Activated T-helper 17 cell treated with anti-CD3 and anti-CD28 coated beads, Interleukin-2, amount 50 U/mL, for 72 hours (primary cell): ENCODE data around the gene SLC6A19. TPM values are rescaled to one million over a fixed set of nuclear protein-coding genes. Genes with fewer than 3 reads are reported as not detected.

ENCODE experiments used
- ATAC-seq: fragments of 150-1000 bp; cut with Tn5 transposase; replicated peaks from 2 replicates; pipeline ENCODE4 v1.10.0; 2021; ENCODE audit warnings: mild to moderate bottlenecking, moderate library complexity
- H3K27ac Mint-ChIP-seq: one replicate; pipeline ENCODE4 v1.8.0; 2022; ENCODE audit warnings: mixed read lengths
- H3K27me3 Mint-ChIP-seq: one replicate; pipeline ENCODE4 v1.8.0; 2022; ENCODE audit warnings: mixed read lengths
- H3K36me3 Mint-ChIP-seq: one replicate; pipeline ENCODE4 v1.8.0; 2022; ENCODE audit warnings: low read depth, mild to moderate bottlenecking, mixed read lengths
- H3K4me1 Mint-ChIP-seq: one replicate; pipeline ENCODE4 v1.8.0; 2022; ENCODE audit warnings: mixed read lengths
- H3K4me3 Mint-ChIP-seq: one replicate; pipeline ENCODE4 v1.8.0; 2022; ENCODE audit warnings: mild to moderate bottlenecking, mixed read lengths
- H3K9me3 Mint-ChIP-seq: one replicate; pipeline ENCODE4 v1.8.0; 2022; ENCODE audit warnings: mixed read lengths
- total RNA-seq, 2 donors: library from RNA; stranded (reverse); gene quantifications; one replicate each; pipeline ENCODE4 v1.2.3, GENCODE V29; 2022

SLC6A19 gene
- total RNA-seq, 2 donors from 2014 or later: not detected

DNA sequence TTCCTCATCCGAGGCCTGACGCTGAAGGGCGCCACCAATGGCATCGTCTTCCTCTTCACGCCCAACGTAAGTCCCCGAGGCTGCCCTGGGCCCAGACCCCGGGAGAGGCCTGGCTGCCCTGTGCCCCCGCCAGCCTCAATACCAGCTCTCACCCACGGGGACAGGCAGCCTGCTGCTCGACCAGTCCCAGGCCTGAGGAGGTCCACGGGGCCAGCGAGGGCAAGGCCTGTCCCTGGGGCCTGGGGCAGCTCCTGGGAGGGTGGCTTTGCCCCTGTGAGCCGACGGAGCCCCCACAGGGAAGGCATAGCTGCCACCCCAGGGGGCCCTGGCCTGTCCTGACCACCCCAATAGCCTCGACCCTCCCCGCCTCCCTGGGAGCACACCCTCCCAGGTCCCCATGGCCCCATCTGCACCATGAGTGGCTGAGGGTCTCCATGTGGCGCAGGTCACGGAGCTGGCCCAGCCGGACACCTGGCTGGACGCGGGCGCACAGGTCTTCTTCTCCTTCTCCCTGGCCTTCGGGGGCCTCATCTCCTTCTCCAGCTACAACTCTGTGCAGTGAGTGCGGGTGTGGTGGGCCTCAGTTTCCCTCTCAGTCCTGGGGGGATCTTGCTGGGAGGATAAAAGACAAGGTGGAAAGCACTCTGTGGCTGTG, 12.2 kb downstream of the SLC6A19 start:
- Mint-ChIP-seq H3K9me3 (no peaks in the 10 kb centered on the region), H3K27ac (no peak overlapping the region), H3K27me3 (no peaks in the 10 kb centered on the region)

DNA sequence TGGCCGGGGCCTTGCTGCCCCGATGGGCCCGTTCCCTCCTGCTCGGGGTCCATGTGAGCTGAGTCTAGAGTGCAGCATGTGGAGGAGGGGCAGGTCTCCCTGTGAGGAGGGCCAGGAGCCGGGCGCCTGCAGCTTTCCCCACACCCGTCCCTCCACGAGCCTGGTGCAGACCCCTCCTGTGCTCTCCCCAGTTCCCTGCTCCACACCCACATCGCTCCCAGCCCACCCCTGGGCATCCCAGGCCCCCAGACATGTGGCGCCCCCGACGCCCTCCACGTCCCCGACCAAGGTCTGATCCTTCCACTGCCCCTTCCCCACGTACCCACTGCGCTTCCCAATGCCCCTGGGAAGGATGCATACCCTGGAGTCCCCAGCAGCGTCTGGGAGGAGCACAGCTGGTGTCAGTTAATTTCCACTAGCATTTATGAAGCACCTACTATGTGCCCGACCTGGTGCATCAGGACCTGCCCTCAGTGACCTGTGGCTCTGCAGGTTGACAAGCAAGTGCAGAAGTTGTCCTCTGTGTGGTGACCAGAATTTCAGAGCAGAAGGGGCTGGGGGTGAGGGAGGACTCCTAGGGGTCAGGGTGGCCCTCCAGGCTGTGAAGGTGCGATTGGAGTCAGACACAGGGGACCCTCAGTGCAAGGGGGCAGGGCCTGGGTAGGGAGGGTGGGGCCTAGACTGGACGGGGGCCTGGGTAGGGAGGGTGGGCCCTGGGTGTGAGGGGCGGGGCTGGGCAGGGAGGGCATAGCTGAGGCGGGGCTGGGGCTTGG, 13.0 kb downstream of the SLC6A19 start:
- H3K27me3 Mint-ChIP-seq: no peaks in the 10 kb centered on the region
- H3K27ac Mint-ChIP-seq: no peak overlapping the region
- H3K4me3 Mint-ChIP-seq: no peak overlapping the region
- ATAC-seq: no peak
- no peaks in the 10 kb centered on the region for H3K36me3 Mint-ChIP-seq
- no peaks in the 10 kb centered on the region for H3K4me1 Mint-ChIP-seq
- no peaks in the 10 kb centered on the region for H3K9me3 Mint-ChIP-seq

More for the DNA sequence above, 12.2 kb downstream of the SLC6A19 start:
- H3K4me1 Mint-ChIP-seq: no peaks in the 10 kb centered on the region
- H3K36me3 Mint-ChIP-seq: no peaks in the 10 kb centered on the region
- H3K4me3 Mint-ChIP-seq: no peak overlapping the region
- ATAC-seq: no peak

DNA sequence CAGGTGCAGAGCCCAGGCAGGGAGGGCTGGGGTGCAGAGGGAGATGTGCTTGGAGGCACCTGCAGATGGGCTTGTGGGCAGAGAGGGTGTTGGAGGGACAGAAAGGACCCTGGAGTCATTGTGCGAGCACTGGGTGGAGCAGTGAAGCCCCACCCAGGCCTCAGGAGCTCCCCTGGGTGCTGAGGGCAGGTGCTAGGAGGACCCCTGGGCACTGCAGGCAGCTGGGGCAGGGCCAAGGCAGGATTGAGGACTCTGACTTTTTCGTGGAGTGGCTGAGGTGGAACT, 13.5 kb downstream of the SLC6A19 start:
- Mint-ChIP-seq H3K27ac (no peak overlapping the region), H3K4me1 (no peaks in the 10 kb centered on the region), H3K4me3 (no peak overlapping the region), H3K9me3 (no peaks in the 10 kb centered on the region), H3K27me3 (no peaks in the 10 kb centered on the region), H3K36me3 (no peaks in the 10 kb centered on the region)
- no peak for ATAC-seq

DNA sequence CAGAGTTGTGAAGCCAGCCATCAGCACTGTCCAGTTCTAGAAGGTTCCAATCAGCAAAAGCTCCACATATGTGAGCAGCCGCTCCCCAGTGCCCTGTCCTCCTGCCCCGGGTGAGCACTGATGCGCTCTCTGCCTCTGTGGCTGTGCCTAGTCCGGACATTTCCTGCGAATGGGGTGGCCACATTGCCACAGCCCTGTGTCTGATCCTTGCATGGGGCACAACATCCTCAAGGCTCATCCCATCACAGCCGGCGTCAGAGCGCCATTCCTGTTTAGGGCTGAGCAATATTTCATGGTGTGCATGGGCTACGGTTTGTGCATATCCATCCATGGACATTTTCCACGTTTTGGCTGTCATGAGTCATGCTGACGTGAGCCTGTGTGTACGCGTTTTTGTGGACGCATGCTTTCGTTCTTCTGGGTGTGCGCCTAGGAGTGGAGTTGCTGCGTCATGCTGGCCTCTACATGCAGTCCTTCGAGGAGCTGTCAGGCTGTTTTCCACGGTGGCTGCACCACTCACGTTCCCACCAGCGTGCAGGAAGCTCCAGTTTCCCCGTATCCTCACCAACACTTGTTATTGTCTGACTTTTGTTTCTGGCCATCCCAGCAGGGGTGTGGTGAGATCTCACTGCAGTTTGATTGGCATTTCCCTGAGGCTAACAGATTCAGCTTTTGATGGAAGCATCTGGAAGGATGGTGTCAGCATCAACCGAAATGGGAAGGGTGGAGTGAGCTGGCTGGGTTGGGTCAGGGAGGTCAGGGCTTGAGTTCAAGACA, 14.1 kb downstream of the SLC6A19 start:
- Mint-ChIP-seq H3K27me3 (no peaks in the 10 kb centered on the region), H3K4me1 (no peaks in the 10 kb centered on the region), H3K9me3 (no peaks in the 10 kb centered on the region), H3K36me3 (no peaks in the 10 kb centered on the region), H3K4me3 (no peak overlapping the region), H3K27ac (no peak overlapping the region)
- ATAC-seq: no peak

DNA sequence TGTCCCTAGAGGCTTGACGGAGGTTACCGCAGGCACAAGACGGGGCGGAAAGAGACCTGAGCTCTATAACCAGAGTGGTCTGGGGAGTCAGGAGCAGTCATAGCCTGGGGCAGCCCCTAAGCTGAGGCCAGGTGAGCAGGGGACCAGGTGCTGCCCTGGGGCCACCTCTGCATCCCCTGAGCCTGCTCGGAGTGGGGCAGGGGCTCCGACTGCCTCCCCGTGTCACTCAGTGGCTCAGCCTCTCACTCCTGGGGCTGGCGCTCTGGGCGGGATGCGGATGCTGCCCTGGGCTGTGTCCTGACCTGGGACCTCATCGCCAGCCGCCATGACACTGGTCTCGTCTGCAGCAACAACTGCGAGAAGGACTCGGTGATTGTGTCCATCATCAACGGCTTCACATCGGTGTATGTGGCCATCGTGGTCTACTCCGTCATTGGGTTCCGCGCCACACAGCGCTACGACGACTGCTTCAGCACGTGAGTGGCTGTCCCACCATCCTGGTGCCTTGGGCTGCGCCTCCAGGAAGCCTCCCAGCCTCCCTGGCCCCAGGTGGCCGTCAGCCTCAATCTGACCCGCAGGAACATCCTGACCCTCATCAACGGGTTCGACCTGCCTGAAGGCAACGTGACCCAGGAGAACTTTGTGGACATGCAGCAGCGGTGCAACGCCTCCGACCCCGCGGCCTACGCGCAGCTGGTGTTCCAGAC, 15.0 kb downstream of the SLC6A19 start:
- ATAC-seq: no peak
- Mint-ChIP-seq H3K4me1 (no peaks in the 10 kb centered on the region), H3K4me3 (no peak overlapping the region), H3K9me3 (no peaks in the 10 kb centered on the region), H3K27ac (no peak overlapping the region), H3K36me3 (no peaks in the 10 kb centered on the region), H3K27me3 (no peaks in the 10 kb centered on the region)

DNA sequence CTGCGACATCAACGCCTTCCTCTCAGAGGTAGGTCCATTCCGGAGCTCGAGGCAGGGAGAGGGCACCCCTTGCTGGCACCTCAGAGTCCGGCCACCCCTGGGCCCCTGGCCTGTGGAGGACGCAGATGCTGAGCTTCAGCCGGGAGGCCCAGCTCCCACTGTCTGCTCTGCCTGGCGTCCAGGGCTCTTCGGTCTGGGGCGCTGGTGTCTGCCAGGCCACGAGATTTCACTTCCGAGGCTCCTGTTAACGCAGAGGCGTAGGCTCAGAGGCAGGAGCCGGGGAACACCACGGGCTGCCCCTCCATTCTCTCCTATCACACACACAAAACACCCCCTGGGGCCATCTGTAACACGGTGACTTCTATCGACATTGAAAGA, 15.5 kb downstream of the SLC6A19 start:
- Mint-ChIP-seq H3K4me1 (no peaks in the 10 kb centered on the region), H3K27me3 (no peaks in the 10 kb centered on the region), H3K36me3 (no peaks in the 10 kb centered on the region), H3K9me3 (no peaks in the 10 kb centered on the region), H3K4me3 (no peak overlapping the region), H3K27ac (no peak overlapping the region)
- ATAC-seq: no peak

DNA sequence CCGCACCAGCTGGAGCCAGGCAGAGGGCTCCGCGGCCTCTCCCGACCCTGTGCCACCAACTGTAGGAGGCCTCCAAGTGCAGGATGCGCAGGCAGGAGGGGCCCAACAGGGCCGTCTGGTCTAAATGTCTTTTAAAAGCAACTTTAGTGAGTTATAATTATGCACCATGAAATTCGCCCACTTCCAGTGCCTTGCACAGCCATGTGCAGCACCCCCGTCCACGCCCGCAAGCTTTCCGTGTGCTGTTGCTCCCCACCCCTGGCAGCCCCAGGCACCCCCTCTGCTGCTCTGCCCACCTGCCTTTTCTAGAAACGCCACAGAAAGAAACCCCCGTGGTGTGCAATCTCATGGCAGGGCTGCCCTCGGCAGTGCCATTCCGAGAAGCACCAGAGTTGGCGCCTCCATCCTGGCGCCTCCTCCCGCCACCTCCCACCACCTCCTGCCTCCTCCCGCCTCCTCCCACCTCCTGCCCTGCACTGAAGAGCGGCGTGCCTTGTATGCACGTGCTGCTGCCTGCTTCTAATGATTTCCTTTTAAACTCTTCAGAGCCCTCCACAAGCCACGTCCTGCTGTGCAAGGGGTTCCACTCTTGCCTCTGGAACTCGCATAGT, 16.3 kb downstream of the SLC6A19 start:
- no peak for ATAC-seq
- no peaks in the 10 kb centered on the region for H3K4me1 Mint-ChIP-seq

DNA sequence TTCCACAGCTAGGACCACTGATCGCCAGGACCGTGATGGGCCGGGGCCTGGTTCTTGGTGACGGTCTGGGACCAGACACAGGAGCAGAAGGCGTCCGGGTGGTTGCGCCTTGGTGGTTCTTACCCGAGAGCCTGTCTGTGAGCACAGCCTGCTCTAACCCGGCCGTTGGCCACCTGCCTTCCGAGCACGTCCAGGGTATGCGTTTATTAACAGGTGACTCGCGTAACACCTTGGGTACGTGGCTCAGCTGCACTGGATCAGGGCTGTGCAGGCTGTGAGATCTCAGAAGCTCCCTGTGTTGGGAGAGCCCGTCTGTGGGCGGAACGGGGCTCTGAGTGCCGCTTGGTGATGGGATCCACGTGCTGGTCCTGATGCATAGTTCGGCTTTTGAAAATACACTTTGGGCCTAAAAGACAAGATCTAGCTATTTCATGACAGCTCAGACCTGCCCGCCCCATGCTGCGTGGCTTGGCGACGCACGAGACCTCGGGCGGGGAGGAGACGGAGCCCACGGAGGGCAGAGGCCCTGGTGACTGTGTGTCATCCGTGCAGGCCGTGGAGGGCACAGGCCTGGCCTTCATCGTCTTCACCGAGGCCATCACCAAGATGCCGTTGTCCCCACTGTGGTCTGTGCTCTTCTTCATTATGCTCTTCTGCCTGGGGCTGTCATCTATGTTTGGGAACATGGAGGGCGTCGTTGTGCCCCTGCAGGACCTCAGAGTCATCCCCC, 17.1 kb downstream of the SLC6A19 start:
- Mint-ChIP-seq H3K27ac (no peak overlapping the region), H3K4me1 (no peaks in the 10 kb centered on the region), H3K4me3 (no peak overlapping the region), H3K9me3 (no peaks in the 10 kb centered on the region), H3K36me3 (no peaks in the 10 kb centered on the region), H3K27me3 (no peaks in the 10 kb centered on the region)
- no peak for ATAC-seq

More for the DNA sequence above, 16.3 kb downstream of the SLC6A19 start:
- H3K36me3 Mint-ChIP-seq: no peaks in the 10 kb centered on the region
- no peaks in the 10 kb centered on the region for H3K9me3 Mint-ChIP-seq
- no peak overlapping the region for H3K4me3 Mint-ChIP-seq
- H3K27ac Mint-ChIP-seq: no peak overlapping the region
- no peaks in the 10 kb centered on the region for H3K27me3 Mint-ChIP-seq

DNA sequence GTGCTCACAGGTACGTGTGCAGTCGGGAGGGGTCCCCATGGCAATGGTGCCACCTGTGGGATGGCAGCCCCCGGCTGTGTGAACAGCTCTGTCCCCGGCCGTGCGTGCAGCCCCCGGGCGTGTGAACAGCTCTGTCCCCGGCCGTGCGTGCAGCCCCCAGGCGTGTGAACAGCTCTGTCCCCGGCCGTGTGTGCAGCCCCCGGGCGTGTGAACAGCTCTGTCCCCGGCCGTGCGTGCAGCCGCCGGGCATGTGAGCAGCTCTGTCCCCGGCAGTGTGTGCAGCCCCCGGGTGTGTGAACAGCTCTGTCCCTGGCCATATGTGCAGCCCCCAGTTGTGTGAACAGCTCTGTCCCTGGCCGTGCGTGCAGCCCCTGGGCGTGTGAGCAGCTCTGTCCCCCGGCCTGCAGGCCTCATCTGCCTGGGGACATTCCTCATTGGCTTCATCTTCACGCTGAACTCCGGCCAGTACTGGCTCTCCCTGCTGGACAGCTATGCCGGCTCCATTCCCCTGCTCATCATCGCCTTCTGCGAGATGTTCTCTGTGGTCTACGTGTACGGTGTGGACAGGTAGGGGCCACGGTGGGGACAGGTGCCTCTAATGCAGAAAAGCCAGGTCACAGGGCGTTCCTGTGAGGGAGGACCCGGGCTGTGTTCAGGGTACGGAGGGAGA, 17.8 kb downstream of the SLC6A19 start:
- Mint-ChIP-seq H3K4me1 (no peaks in the 10 kb centered on the region), H3K36me3 (no peaks in the 10 kb centered on the region), H3K27me3 (no peaks in the 10 kb centered on the region), H3K9me3 (no peaks in the 10 kb centered on the region), H3K4me3 (no peak overlapping the region), H3K27ac (no peak overlapping the region)
- ATAC-seq: no peak

DNA sequence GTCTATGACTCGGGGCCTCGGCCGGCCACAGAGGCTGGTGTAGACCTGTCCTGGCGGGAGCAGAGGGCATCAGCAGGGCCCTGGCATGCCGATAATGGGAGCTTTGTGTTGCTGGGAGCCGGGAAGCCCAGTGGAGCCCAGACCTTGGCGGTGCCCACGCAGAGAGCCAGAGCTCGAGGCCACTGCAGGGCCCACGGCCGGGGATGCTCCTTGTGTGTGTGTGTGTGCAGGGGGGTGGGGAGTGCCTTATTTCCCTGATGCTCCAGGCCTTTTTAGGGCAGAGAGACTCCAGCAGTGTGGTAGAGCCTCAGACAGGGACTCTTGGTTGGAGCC, 18.3 kb downstream of the SLC6A19 start:
- Mint-ChIP-seq H3K27me3 (no peaks in the 10 kb centered on the region), H3K36me3 (no peaks in the 10 kb centered on the region), H3K4me3 (no peak overlapping the region), H3K27ac (no peak overlapping the region), H3K9me3 (no peaks in the 10 kb centered on the region), H3K4me1 (no peaks in the 10 kb centered on the region)
- ATAC-seq: no peak

DNA sequence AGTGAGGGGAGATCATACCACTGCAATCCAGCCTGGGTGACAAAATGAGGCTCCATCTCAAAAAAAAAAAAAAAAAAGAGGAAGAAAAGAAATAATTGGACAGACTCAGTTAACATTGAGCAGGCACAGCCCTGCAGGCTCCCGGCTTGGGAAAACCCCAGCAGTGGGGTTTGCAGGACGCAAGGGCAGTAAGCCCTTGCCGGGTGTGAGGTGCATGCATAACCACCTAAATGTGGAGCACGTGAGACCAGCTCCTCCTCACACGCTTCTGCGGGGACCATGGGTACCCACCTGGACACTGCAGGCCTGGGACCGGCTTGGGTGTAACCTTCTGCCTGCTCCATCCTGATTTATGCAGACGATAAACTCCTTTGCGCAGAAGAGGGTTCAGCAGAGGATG, 19.0 kb downstream of the SLC6A19 start:
- Mint-ChIP-seq H3K4me3 (no peak overlapping the region), H3K27ac (no peak overlapping the region), H3K9me3 (no peaks in the 10 kb centered on the region), H3K36me3 (no peaks in the 10 kb centered on the region), H3K4me1 (no peaks in the 10 kb centered on the region), H3K27me3 (no peaks in the 10 kb centered on the region)
- no peak for ATAC-seq

DNA sequence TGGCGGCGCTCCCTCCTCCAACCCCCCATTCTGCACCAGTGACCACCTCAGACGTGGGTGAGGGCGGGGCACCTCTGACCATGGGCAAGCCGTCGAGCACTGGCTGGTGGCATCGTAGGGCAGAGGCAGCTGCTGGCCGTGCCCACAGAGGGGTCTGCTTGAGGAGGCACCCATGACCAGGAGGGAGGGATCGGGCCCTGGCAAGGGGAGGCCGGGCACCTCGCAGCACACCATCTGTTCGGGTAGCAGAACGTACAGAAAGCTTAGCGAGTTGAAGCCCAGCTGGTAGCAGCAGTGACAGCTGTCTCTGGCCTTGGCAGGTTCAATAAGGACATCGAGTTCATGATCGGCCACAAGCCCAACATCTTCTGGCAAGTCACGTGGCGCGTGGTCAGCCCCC, 19.4 kb downstream of the SLC6A19 start:
- H3K4me1 Mint-ChIP-seq: no peaks in the 10 kb centered on the region
- no peaks in the 10 kb centered on the region for H3K36me3 Mint-ChIP-seq
- ATAC-seq: no peak
- no peaks in the 10 kb centered on the region for H3K27me3 Mint-ChIP-seq
- H3K9me3 Mint-ChIP-seq: no peaks in the 10 kb centered on the region
- no peak overlapping the region for H3K4me3 Mint-ChIP-seq
- no peak overlapping the region for H3K27ac Mint-ChIP-seq

DNA sequence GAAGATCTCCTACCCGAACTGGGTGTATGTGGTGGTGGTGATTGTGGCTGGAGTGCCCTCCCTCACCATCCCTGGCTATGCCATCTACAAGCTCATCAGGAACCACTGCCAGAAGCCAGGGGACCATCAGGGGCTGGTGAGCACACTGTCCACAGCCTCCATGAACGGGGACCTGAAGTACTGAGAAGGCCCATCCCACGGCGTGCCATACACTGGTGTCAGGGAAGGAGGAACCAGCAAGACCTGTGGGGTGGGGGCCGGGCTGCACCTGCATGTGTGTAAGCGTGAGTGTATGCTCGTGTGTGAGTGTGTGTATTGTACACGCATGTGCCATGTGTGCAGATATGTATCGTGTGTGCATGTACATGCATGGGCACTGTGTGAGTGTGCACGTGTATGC, 20.3 kb downstream of the SLC6A19 start:
- Mint-ChIP-seq H3K27me3 (no peaks in the 10 kb centered on the region), H3K27ac (no peak overlapping the region), H3K36me3 (no peaks in the 10 kb centered on the region), H3K9me3 (no peaks in the 10 kb centered on the region), H3K4me3 (no peak overlapping the region), H3K4me1 (no peaks in the 10 kb centered on the region)
- no peak for ATAC-seq
